Karpas-422 (cell line): Measurements from ENCODE around the gene RFTN1. TPM values are rescaled to one million over a fixed set of nuclear protein-coding genes. Genes with fewer than 3 reads are reported as not detected.

Experiments
- DNase-seq: peaks from one replicate; pipeline ENCODE4 v3.0.0-alpha.2; 2015
- H2AFZ ChIP-seq: fragments of 200-600 bp; sonication (generic); 2 replicates; pipeline ENCODE4 v1.6.1; 2014; ENCODE audit warnings: antibody characterized with exemption, low read length, mixed read lengths
- H3K27ac ChIP-seq: fragments of 200-600 bp; sonication (generic); 2 replicates; pipeline ENCODE4 v1.5.1; 2014; ENCODE audit warnings: mild to moderate bottlenecking, low read length, moderate library complexity
- H3K27me3 ChIP-seq: fragments of 200-600 bp; sonication (generic); 2 replicates; pipeline ENCODE4 v1.6.1; 2014; ENCODE audit warnings: low read length, mixed read lengths
- H3K36me3 ChIP-seq: fragments of 200-600 bp; sonication (generic); 2 replicates; pipeline ENCODE4 v1.6.1; 2014; ENCODE audit warnings: low read length, mixed read lengths; ENCODE audit not compliant: insufficient read depth
- H3K4me1 ChIP-seq: fragments of 200-600 bp; sonication (generic); 2 replicates; pipeline ENCODE4 v1.6.1; 2014; ENCODE audit warnings: mild to moderate bottlenecking, low read length, mixed read lengths
- H3K4me2 ChIP-seq: fragments of 200-600 bp; sonication (generic); 2 replicates; pipeline ENCODE4 v1.6.1; 2014; ENCODE audit warnings: low read length, low read depth, mild to moderate bottlenecking; ENCODE audit not compliant: poor library complexity, severe bottlenecking
- H3K4me3 ChIP-seq: fragments of 200-600 bp; sonication (generic); 2 replicates; pipeline ENCODE4 v1.5.1; 2014; ENCODE audit warnings: mild to moderate bottlenecking, antibody characterized with exemption, low read length, mixed read lengths
- H3K79me2 ChIP-seq: fragments of 200-600 bp; sonication (generic); 2 replicates; pipeline ENCODE4 v1.6.1; 2014; ENCODE audit warnings: mild to moderate bottlenecking, low read length, mixed read lengths
- H3K9ac ChIP-seq: fragments of 200-600 bp; sonication (generic); 2 replicates; pipeline ENCODE4 v1.6.0; 2014; ENCODE audit warnings: low read length
- H3K9me2 ChIP-seq: fragments of 200-600 bp; sonication (generic), shearing (Covaris generic); replicated peaks from 2 replicates; pipeline ENCODE4 v1.6.0; 2014; ENCODE audit warnings: mild to moderate bottlenecking, low read length, moderate library complexity; ENCODE audit not compliant: insufficient read depth
- H3K9me3 ChIP-seq: fragments of 300-700, 200-600 bp; sonication (generic); 2 replicates; pipeline ENCODE4 v1.6.1; 2014; ENCODE audit warnings: low read length, mixed read lengths
- H4K20me1 ChIP-seq: fragments of 200-600 bp; sonication (generic); 2 replicates; pipeline ENCODE4 v1.6.1; 2014; ENCODE audit warnings: mild to moderate bottlenecking, antibody characterized with exemption, low read length, low read depth; ENCODE audit not compliant: insufficient read depth
- total RNA-seq: library from RNA; depleted of rRNA; stranded (reverse); fragments of >200 nt; shearing (Covaris generic); gene quantifications from 2 replicates; pipeline ENCODE4 v1.2.3, GENCODE V29; 2014; ENCODE audit warnings: low replicate concordance

RFTN1 gene
- total RNA-seq, 1 experiment from 2014 or later, result 291 TPM

GRCh38 chr3:16290827-16291196, 222.7 kb downstream of the RFTN1 start:
- Histone ChIP-seq H3K79me2 (peaks cover 32% of the 10 kb centered on the region), H3K27me3 (no peaks in the 10 kb centered on the region), H3K9ac (no peak overlapping the region), H2AFZ (no peak overlapping the region), H4K20me1 (no peaks in the 10 kb centered on the region), H3K9me3 (peaks cover 4% of the 10 kb centered on the region), H3K9me2 (no peaks in the 10 kb centered on the region), H3K4me1 (peaks cover 56% of the 10 kb centered on the region), H3K27ac (peak overlapping the region; percentile 76), H3K4me2 (no peak overlapping the region), H3K36me3 (peaks cover 33% of the 10 kb centered on the region), H3K4me3 (no peak overlapping the region)
- no peak for DNase-seq

- no peak overlapping the region for H2AFZ ChIP-seq
- no peak overlapping the region for H3K4me2 ChIP-seq
- no peak overlapping the region for H3K4me3 ChIP-seq
These were observed 223.3 kb downstream of the RFTN1 start for GRCh38 chr3:16290007-16290826.

GRCh38 chr3:16289144-16289889, 224.2 kb downstream of the RFTN1 start:
- no peak for DNase-seq
- Histone ChIP-seq H3K27me3 (no peaks in the 10 kb centered on the region), H4K20me1 (no peaks in the 10 kb centered on the region), H3K4me3 (no peak overlapping the region), H3K36me3 (peaks cover 18% of the 10 kb centered on the region), H3K79me2 (peaks cover 25% of the 10 kb centered on the region), H3K4me2 (no peak overlapping the region), H2AFZ (no peak overlapping the region), H3K4me1 (peaks cover 56% of the 10 kb centered on the region), H3K27ac (peak overlapping the region; percentile 76; the same call in 1 of the 2 replicates), H3K9me2 (no peaks in the 10 kb centered on the region), H3K9me3 (no peaks in the 10 kb centered on the region), H3K9ac (no peak overlapping the region)

More at GRCh38 chr3:16290007-16290826, 223.3 kb downstream of the RFTN1 start:
- peak; percentile 85 for DNase-seq
- H3K9me2 ChIP-seq, result no peaks in the 10 kb centered on the region
- no peaks in the 10 kb centered on the region for H3K27me3 ChIP-seq
- H4K20me1 ChIP-seq, result no peaks in the 10 kb centered on the region
- no peak overlapping the region for H3K9ac ChIP-seq
- peaks cover 56% of the 10 kb centered on the region for H3K4me1 ChIP-seq
- peaks cover 4% of the 10 kb centered on the region for H3K9me3 ChIP-seq
- peaks cover 28% of the 10 kb centered on the region for H3K79me2 ChIP-seq
- peaks cover 27% of the 10 kb centered on the region for H3K36me3 ChIP-seq
- H3K27ac ChIP-seq, result peak overlapping the region; percentile 76

- H3K27ac ChIP-seq, result peak overlapping the region; percentile 76; the same call in 1 of the 2 replicates
- H3K79me2 ChIP-seq, result peaks cover 22% of the 10 kb centered on the region
- H3K4me1 ChIP-seq, result peaks cover 56% of the 10 kb centered on the region
- H3K4me3 ChIP-seq, result no peak overlapping the region
- no peak for DNase-seq
- H3K9me2 ChIP-seq, result no peaks in the 10 kb centered on the region
- H4K20me1 ChIP-seq, result no peaks in the 10 kb centered on the region
- no peak overlapping the region for H2AFZ ChIP-seq
- H3K36me3 ChIP-seq, result peaks cover 13% of the 10 kb centered on the region
- H3K9me3 ChIP-seq, result no peaks in the 10 kb centered on the region
- H3K27me3 ChIP-seq, result no peaks in the 10 kb centered on the region
- no peak overlapping the region for H3K4me2 ChIP-seq
- H3K9ac ChIP-seq, result no peak overlapping the region
These were observed 224.8 kb downstream of the RFTN1 start for GRCh38 chr3:16288664-16289063.

- H3K9ac ChIP-seq, result no peak overlapping the region
- H4K20me1 ChIP-seq, result no peaks in the 10 kb centered on the region
- peaks cover 50% of the 10 kb centered on the region for H3K4me1 ChIP-seq
- peak overlapping the region; percentile 23 for H3K4me2 ChIP-seq
- peaks cover 18% of the 10 kb centered on the region; the same call in 1 of the 2 replicates for H3K79me2 ChIP-seq
- H3K9me3 ChIP-seq, result no peaks in the 10 kb centered on the region
- H3K36me3 ChIP-seq, result peaks cover 12% of the 10 kb centered on the region; the same call in 1 of the 2 replicates
- DNase-seq, result peak; percentile 64
- H2AFZ ChIP-seq, result no peak overlapping the region
- H3K27ac ChIP-seq, result peak overlapping the region; percentile 67
- no peaks in the 10 kb centered on the region for H3K27me3 ChIP-seq
- H3K4me3 ChIP-seq, result no peak overlapping the region
- no peaks in the 10 kb centered on the region for H3K9me2 ChIP-seq
These were observed 226.6 kb downstream of the RFTN1 start for GRCh38 chr3:16286751-16287543.

GRCh38 chr3:16286161-16286560, 227.3 kb downstream of the RFTN1 start:
- Histone ChIP-seq H3K27ac (peak overlapping the region; percentile 67), H3K36me3 (peaks cover 12% of the 10 kb centered on the region; the same call in 1 of the 2 replicates), H3K4me2 (peak overlapping the region; percentile 23), H3K4me3 (no peak overlapping the region), H3K4me1 (peaks cover 43% of the 10 kb centered on the region), H3K9me3 (no peaks in the 10 kb centered on the region), H3K27me3 (no peaks in the 10 kb centered on the region), H3K79me2 (peaks cover 18% of the 10 kb centered on the region; the same call in 1 of the 2 replicates), H3K9ac (no peak overlapping the region), H2AFZ (no peak overlapping the region), H4K20me1 (no peaks in the 10 kb centered on the region), H3K9me2 (no peaks in the 10 kb centered on the region)
- no peak for DNase-seq

GRCh38 chr3:16284633-16285032, 228.9 kb downstream of the RFTN1 start:
- Histone ChIP-seq H2AFZ (no peak overlapping the region), H4K20me1 (no peaks in the 10 kb centered on the region), H3K9ac (no peak overlapping the region), H3K27ac (no peak overlapping the region), H3K36me3 (peaks cover 21% of the 10 kb centered on the region; the same call in 1 of the 2 replicates), H3K9me3 (no peaks in the 10 kb centered on the region), H3K27me3 (no peaks in the 10 kb centered on the region), H3K9me2 (no peaks in the 10 kb centered on the region), H3K4me3 (no peak overlapping the region), H3K79me2 (peaks cover 25% of the 10 kb centered on the region), H3K4me2 (no peak overlapping the region), H3K4me1 (peaks cover 35% of the 10 kb centered on the region)
- no peak for DNase-seq
